ENCODE measurements around the gene PBX1.
"Not testable (repeated sequence)": the region's sequence is repeated elsewhere in the genome, so short reads cannot be mapped to it uniquely, and the experiment has no call there.

Gene PBX1

GRCh38 chr1:164644774-164645644 is 86.0 kb downstream of the PBX1 start:
- no peak for DNase-seq

DNA sequence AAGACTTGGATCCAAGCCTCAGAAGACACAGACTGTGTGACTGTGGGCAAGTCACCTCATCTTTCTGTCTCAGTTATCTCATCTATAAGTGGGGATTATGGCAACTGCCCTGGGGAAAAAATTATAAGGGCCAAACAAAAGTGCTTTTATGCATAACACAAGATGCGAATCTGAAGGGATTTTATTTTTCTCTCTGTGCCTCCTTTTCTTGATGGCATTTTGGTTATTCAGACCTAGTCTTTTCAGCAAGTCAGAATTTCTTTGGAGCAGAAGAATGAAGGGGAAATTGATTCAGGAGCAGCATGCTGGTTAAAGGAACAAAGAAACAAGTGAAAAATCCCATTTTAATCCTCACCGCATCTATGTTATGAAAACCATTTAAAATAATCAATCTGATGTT is 86.9 kb downstream of the PBX1 start:
- DNase-seq = no peak

DNA sequence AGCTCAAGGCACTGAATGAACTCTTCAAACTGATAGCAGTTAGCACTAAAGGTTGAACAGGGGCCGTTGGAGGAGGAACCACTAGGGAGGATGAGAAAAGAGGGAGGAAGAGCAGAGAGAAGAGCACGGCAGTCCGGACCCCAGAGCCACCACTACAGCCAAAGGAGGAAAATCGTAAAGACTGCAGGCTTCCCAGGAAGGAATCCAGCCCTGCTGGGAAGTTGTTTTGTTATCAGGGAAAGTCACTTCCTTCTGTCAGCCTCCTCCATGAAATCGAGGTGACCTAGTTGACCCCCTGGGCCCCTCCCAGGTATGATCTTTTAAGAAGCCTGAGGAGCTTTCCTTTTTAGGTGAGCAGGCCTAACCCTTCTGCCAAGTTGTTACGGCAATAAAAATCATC is 88.2 kb downstream of the PBX1 start:
- no peak for DNase-seq

DNA sequence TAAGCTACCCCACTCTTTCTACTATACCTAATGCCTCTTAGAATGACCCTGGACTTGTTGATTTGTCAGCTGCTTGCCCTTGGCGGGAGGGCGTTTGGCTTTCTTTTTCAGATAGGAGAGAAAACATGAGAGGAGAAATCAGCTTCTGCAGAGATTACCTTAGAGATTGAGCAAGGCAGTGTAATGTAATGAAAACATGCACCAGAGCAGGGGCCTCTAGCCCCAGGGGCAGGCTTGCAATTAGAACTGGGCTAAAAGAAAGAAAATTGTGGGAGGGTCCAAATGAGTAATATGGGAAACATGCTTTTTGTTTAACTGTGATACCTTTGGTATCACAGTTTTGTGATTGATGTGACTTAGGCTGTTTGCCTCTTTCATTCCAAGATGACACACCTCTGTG is 89.7 kb downstream of the PBX1 start:
- no peak for DNase-seq

DNA sequence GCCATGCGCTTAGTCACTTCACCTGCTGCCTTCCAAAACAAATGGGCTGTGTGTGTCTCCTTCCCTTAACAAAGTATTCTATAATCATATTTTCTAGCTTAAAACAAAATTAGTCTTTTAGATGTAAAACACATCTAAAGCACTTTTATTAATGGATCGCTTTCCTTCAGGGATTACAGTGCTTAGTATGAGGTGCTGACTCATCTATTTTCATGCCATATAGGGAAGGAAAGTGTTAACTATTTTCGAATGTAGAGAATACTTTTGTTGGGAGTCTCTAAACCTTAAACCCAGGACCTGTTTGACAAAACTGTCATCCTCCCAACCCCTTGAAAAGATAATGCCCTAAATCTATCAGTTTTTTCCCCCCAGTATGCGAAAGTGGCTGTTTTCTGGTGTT is 90.2 kb downstream of the PBX1 start:
- no peak for DNase-seq

DNA sequence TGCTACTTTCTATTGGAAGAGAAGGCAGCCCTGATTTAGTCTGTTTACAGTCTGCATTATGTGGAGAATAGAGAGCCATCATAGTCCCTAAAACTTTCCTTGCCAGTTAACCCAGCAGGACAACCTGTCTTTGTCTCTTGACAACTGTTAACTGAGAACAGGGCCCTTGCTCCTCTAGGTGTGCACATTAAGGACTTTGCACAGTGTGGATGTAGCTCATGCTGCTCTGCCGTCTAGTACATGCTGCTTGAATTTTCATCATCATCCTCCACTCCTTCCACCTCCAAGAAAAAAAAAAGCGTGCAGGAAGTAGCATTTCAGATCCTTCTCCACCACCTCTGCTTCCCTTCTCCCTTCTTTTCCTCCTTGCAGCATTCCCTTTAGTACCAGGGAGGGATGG is 91.5 kb downstream of the PBX1 start:
- no peak for DNase-seq

GRCh38 chr1:164651351-164651951 is 92.5 kb downstream of the PBX1 start:
- DNase-seq = peak; percentile 52

- DNase-seq = not testable (repeated sequence)
Observed at GRCh38 chr1:164652969-164653368, 94.0 kb downstream of the PBX1 start.

DNA sequence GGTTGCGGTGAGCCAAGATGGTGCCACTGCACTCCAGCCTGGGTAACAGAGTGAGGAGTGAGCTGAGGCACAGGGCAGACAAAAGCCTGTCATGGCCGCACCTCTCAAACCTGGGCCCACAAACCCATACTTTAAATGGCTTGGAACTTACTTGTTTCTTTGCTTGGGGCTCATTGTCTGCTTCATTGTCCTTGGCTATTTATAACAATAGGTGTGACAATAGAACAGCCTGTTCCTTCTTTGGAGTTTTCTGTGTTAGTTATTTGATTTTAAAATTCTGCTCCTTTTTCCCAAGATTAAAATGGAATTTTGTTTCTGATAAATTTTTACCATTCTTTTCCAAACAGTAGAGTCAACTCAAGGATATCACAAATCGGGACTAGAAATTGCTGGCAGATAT is 94.7 kb downstream of the PBX1 start:
- DNase-seq = no peak

DNA sequence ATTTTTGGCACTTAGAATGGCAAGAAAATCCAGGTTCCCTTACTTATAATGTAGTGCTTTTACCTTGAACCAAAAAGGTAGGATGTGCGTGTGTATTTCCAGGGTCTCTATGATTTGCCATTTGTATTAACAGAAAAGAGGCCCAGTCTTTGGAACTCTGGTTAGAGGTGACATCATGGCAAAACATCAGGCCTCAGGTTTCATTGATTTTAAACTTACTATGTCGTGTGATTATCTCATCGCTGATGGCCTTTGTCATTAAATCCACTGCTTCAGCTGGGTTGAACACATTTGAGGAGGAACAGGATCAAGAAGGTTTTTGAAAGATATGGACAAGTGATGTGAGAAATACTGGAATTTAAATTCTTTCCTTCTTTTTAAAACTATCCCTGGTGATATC is 95.2 kb downstream of the PBX1 start:
- no peak for DNase-seq

- no peak for DNase-seq
Observed at GRCh38 chr1:164658864-164659263, 99.9 kb downstream of the PBX1 start.

DNA sequence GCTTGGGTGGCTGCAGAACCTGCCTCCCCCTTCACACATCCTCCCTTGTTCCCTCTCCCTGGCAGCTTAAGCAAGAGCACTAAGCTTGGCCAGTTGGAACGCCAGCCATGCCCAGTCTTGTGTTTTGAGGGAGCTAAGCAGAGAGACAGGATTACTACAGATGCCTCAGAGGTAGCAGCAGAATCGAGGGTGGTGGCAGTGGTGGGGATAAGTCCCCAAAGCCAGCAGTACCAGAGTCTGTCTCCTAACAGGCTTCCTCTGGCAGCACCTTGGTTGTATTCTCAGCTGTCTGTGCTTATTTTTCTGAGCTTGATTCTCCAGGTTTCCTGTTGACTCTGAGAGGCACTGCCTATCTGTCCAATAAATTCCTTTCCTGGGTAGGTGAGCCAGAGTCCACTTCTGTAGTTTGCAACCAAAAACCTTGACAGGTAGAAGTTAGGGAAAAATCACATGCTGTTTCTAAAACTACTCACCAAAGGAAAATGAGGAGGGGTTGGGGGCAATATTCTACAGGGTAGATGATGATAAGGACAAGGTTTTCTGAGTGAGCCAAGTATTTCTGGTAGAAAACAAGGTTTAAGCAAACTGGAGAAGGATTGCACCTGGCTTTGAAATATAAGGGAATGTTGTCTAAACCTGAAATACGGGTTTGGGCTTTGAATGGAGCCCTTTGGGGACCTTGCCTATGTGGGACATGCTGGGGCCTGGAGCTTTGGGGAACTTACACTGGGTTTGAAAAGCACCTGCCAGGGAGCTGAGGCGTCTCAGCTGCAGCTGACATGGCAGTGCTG is 100.8 kb downstream of the PBX1 start:
- no peak for DNase-seq

GRCh38 chr1:164660412-164660772 is 101.4 kb downstream of the PBX1 start:
- peak; percentile 62 for DNase-seq

DNA sequence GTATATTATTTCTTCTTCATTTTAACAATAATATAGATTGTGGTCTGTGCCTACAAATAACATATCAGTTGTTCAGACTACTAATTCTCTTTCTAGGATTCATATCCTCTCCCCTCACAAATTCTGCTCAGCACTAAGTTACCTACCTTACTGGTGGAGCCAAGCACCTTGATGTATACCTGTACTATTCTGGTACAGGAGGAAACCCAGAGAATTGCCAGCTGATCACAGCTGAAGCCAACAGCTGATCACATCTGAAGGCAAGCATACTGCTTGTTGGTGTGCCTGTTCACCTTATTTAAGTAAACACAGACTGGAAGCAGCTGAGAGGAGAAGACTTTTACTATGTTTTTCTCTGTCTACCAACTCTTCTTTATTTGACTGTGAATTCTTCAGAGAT is 101.8 kb downstream of the PBX1 start:
- DNase-seq = no peak

DNA sequence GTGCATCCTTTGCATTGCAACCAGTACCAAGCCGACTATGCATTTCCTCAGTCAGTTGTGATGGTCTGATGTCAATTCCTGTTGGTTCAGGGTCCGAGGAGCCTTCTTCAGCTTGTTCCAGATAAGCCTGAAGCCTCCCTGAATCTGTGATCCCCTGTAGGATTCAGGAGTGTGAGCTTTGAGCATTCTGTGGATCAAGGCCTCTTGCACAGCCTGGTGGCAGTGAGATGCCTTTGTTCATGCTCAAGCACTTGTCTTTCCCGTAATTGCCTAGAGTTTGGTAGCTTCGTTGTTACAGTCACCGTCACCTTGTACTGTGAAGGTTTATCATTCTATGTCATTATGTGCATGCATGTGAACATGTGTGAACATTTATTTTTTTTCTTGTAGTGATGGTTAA is 103.5 kb downstream of the PBX1 start:
- DNase-seq = no peak

DNA sequence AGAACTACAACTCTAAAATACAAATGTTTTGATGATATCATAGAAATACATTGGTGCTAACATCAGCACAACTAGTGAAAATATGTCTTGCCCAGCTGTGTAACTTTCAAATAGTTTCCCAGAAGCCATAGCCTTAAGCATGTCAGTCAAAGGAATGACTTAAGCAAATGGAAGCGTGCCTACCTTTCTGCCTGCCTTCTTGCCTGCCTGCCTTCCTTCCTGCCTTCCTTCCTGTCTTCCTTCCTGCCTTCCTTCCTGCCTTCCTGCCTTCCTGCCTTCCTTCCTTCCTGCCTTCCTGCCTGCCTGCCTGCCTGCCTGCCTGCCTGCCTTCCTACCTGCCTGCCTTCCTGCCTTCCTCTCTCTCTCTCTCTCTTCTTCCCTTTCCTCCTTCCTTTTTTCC is 104.0 kb downstream of the PBX1 start:
- no peak for DNase-seq

- DNase-seq = no peak
Observed at GRCh38 chr1:164664127-164664526, 105.1 kb downstream of the PBX1 start.

GRCh38 chr1:164667001-164667400 is 108.0 kb downstream of the PBX1 start:
- no peak for DNase-seq

DNA sequence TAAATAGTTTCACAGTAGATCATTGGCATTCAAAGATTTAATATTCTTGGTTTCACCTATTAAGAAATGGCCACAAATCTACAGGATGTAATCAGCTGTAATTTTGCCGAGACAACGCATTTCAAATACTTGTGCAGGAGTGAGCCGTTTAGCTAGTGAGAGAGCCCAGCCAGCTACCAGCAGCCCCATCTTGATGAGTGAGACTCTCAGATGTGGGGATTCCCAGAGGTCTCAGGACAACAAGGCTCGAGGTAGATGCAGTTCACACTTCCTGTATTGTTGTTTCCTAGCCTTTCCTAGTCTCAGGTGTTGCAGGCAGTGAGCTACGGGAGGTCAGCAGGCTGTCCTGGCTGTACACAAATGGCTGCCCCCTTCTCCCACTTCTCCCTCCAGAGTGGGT is 108.6 kb downstream of the PBX1 start:
- no peak for DNase-seq

- DNase-seq = no peak
Observed at GRCh38 chr1:164668491-164669400, 109.8 kb downstream of the PBX1 start.

GRCh38 chr1:164670026-164670425 is 111.0 kb downstream of the PBX1 start:
- DNase-seq = no peak

DNA sequence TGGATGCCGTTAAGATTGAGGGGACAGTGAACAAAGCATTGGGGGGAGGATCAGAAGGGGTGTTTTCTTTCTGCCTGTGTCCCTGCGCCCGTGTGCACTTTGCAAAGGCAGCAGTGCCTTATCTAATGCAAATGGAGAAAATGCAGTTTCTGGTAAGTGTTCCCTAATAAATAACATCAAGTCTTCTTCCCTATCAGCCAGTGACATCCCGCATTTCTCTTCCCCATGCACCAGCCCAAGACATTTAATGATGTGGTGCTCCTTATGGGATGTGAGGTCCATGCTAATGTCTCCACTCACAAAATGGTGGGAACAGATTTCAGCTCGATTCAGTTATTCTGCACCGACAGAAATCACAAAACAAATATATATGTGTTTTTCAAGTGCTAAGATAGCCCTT is 111.8 kb downstream of the PBX1 start:
- DNase-seq = no peak
